ENCODE results near the gene NEK1.

Gene NEK1

GRCh38 chr4:169417629-169418282, 194.6 kb downstream of the NEK1 start:
- no peak for DNase-seq (ENCODE audit: low read depth)

GRCh38 chr4:169416997-169417396, 195.4 kb downstream of the NEK1 start:
- DNase-seq (ENCODE audit: low read depth) = no peak

- no peak for DNase-seq (ENCODE audit: low read depth)
Measured at GRCh38 chr4:169416461-169416860, 195.9 kb downstream of the NEK1 start.

GRCh38 chr4:169414913-169415312, 197.5 kb downstream of the NEK1 start:
- DNase-seq (ENCODE audit: low read depth) = no peak

GRCh38 chr4:169412046-169412445, 200.3 kb downstream of the NEK1 start:
- no peak for DNase-seq (ENCODE audit: low read depth)

GRCh38 chr4:169410839-169411770, 201.3 kb downstream of the NEK1 start:
- peak; percentile 84 for DNase-seq (ENCODE audit: low read depth)

GRCh38 chr4:169407217-169407845, 205.1 kb downstream of the NEK1 start:
- DNase-seq (ENCODE audit: low read depth) = peak; percentile 78

GRCh38 chr4:169404960-169405359, 207.4 kb downstream of the NEK1 start:
- DNase-seq (ENCODE audit: low read depth) = peak; percentile 61

- no peak for DNase-seq (ENCODE audit: low read depth)
Measured at GRCh38 chr4:169400832-169401231, 211.6 kb downstream of the NEK1 start.

- no peak for DNase-seq (ENCODE audit: low read depth)
Measured at GRCh38 chr4:169399976-169400767, 212.2 kb downstream of the NEK1 start.

- DNase-seq (ENCODE audit: low read depth) = peak; percentile 88
Measured at GRCh38 chr4:169398316-169398715, 214.1 kb downstream of the NEK1 start.

- peak; percentile 46 for DNase-seq (ENCODE audit: low read depth)
Measured at GRCh38 chr4:169397762-169398161, 214.6 kb downstream of the NEK1 start.

GRCh38 chr4:169385376-169385775, 227.0 kb downstream of the NEK1 start:
- DNase-seq (ENCODE audit: low read depth) = no peak

GRCh38 chr4:169384779-169385178, 227.6 kb downstream of the NEK1 start:
- DNase-seq (ENCODE audit: low read depth) = no peak

GRCh38 chr4:169383724-169384123, 228.7 kb downstream of the NEK1 start:
- peak; percentile 90 for DNase-seq (ENCODE audit: low read depth)

- DNase-seq (ENCODE audit: low read depth) = no peak
Measured at GRCh38 chr4:169379688-169380087, 232.7 kb downstream of the NEK1 start.

GRCh38 chr4:169377367-169377766, 235.0 kb downstream of the NEK1 start:
- peak; percentile 12 for DNase-seq (ENCODE audit: low read depth)

GRCh38 chr4:169376421-169376820, 236.0 kb downstream of the NEK1 start:
- DNase-seq (ENCODE audit: low read depth) = no peak

- no peak for DNase-seq (ENCODE audit: low read depth)
Measured at GRCh38 chr4:169372791-169373190, 239.6 kb downstream of the NEK1 start.

GRCh38 chr4:169369634-169370033, 242.7 kb downstream of the NEK1 start:
- no peak for DNase-seq (ENCODE audit: low read depth)

- no peak for DNase-seq (ENCODE audit: low read depth)
Measured at GRCh38 chr4:169367826-169368225, 244.6 kb downstream of the NEK1 start.

GRCh38 chr4:169366821-169367220, 245.6 kb downstream of the NEK1 start:
- no peak for DNase-seq (ENCODE audit: low read depth)
